ENCODE results near the gene PCCA.
"Not testable (repeated sequence)": the region's sequence is repeated elsewhere in the genome, so short reads cannot be mapped to it uniquely, and the experiment has no call there.

The PCCA gene

DNA sequence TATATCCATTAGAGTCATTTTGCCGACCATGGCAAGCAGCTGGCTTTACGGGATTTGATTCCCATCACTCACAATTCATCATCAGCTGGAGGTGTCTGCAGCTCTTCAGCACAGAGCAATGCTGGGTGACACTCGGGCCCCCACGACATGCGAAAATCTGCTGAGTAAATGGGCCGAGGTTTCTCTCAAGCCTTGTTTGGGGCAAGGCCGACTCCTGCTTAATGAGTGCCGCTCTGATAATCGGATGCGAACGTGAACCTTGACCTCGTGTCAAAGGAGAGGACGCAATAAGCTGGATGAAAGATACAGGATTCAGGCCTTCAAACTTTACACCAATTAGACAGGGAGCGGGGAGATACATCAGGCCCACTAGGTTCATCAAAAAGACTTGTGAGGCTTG lies 434.5 kb downstream of the PCCA start:
- no peak for DNase-seq (ENCODE audit: low read depth in 2 of 3, low spot score in 2 of 3)

DNA sequence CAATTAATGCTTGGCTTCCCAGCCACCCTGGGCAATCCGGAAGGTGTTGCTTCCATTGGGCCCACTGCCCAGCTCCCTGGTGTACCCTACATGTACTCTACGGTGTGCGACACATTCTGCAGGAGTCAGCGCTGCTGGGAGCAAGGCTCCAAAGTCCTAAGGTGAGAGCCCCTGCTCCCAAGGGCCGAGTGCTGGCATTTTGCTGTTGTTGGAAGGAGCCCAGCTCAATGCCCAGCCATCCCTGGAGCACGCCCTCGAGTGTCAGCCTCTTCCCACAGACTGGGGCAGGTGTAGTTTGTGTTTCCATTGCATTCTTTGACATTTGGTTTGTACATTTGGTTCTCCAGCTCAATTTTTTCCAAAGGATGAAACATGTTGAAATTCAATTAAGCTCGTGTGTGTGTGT lies 435.1 kb downstream of the PCCA start:
- DNase-seq (ENCODE audit: low read depth in 2 of 3, low spot score in 2 of 3) = no peak

DNA sequence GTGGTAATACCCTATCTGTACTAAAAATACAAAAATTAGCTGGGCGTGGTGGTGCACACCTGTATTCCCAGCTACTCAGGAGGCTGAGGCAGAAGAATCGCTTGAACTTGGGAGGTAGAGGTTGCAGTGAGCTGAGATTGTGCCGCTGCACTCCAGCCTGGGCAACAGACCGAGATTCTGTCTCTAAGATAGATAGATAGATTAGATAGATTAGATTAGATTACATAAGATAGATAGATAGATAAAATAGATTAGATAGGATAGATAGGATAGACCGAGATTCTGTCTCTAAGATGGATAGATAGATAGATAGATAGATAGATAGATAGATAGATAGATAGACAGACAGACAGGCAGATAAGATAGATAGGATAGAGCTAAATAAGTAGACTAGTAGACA lies 435.8 kb downstream of the PCCA start:
- not testable (repeated sequence) for DNase-seq (ENCODE audit: low read depth in 2 of 3, low spot score in 2 of 3)

DNA sequence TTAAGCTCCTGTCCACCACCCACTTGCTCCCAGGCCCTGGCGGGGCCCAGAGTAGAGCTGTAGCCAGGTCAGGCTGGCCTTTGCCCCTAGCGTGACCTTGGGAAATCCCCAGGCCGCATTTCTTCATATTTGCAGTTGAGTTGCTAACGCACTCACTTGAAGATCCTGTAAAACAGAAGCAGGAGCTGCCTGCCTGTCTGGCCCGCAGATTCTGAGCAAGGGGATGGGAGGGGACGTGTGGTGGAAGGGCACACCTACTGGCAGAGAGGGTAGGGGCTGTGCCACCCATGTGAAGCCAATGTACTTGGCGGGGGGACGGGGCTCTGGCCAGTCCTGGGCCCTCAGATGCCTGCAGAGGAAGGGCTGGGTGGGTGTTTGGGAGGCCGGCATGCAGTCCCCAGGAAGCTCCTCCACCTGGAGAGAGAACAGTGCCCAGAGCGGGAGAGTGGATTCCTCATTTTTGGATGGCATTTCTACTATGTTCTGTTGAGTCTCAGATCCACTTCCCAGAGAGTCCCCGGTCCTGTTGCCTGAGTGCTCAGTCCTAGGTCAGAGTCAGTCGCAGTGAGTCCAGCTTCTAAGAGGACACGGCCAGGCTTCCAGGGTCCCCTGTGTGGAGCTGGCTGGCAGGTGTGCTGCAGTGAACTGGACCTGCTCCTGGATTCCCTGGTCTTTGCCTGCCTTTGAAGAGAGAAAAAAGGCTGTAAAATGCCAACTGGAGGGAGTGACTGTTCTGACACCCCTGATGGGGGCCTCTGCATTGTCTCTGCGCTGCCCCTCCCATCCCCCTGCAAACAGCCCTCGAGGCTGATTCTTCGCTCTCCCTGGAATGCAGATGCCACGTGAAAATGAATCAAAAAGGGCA lies 436.8 kb downstream of the PCCA start:
- no peak for DNase-seq (ENCODE audit: low read depth in 2 of 3, low spot score in 2 of 3)

DNA sequence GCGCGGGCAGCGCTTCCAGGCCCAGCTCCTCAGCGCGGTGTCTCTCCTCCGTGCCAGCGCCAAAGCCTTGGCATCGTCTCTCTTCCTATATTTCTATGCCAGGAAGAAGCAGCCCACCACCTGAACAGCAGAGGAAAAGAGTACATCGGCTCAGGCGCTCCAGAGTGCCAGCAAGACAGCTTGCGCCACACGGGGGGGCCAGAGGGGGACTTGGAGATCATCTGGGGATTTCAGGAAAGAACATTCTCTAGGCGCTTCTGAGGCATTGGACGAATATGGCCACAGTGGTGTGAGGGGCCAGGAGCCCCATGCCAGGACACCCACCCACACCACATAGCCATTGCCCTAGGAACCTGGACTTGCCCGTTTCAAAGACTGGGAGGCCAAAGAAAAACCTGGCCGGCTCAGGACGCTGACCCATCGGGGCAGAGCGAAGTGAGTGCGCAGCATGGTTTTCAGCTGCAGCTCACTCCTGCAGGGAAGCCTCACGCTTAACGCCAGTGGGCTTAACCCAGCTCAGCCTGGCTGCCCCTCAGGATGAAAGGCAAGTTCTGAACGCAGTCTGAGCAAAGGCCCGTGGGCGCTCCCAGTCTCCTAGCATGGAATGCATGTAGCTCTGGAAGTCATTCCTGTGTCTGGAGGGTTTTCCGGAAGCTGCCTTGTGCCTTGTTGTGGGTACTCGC lies 437.6 kb downstream of the PCCA start:
- DNase-seq (ENCODE audit: low read depth in 2 of 3, low spot score in 2 of 3) = no peak

DNA sequence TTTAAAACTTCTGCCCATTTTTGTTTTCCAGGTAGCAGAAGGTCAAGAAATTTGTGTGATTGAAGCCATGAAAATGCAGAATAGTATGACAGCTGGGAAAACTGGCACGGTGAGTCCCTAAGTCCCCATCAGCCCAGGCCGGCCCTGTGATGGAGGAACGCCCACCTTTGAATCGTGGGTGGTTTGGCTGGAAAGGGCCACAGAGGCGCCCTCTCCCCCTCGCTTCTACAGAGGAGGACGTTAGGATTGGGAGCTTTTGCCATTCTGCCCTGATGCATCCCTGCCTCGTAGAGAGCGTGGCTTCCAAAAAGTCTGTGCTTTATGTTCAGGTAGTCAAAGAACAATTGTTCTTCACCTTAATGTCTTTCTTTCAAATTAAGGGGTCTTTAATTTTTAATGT lies 438.8 kb downstream of the PCCA start:
- DNase-seq (ENCODE audit: low read depth in 2 of 3, low spot score in 2 of 3) = no peak

DNA sequence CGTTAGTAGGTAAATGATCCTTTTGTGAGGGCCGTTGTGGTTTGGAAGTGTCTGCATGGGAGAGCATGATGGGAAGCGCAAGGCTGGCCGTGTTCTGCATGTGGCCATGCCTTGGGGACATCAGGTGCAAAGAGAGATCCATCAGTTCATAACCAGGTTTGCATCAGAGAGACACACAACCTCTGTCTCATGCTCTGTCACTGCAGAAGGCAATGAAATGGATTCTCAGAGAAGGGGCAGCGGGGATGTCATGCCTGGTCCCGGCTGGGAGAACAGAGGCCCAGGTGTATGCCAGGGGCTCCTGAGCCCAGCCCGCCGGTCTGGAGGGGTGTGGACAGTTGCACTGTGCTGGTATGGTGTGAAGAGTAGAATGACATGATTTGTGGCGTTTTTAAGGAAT lies 439.5 kb downstream of the PCCA start:
- DNase-seq (ENCODE audit: low read depth in 2 of 3, low spot score in 2 of 3) = no peak

DNA sequence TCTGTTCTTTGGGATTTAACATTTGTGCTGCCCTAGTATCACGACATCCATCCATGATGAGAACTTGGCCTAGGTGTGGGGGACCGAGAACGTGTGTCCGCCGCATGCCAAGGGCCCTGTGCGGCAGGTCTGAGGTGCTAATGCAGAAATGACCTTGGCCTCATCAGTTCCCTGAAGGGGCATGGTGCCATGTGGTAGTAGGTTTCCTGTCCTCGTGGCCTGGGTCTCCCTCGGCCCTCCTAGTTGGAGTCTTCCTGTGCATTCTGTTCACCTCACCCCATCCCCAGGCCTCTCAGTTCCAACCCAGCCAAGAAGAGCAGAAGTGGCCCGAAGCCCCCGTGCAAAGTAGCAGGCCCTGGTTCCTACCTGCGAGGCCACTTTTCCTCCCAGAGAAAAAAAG lies 439.9 kb downstream of the PCCA start:
- DNase-seq (ENCODE audit: low read depth in 2 of 3, low spot score in 2 of 3) = no peak

DNA sequence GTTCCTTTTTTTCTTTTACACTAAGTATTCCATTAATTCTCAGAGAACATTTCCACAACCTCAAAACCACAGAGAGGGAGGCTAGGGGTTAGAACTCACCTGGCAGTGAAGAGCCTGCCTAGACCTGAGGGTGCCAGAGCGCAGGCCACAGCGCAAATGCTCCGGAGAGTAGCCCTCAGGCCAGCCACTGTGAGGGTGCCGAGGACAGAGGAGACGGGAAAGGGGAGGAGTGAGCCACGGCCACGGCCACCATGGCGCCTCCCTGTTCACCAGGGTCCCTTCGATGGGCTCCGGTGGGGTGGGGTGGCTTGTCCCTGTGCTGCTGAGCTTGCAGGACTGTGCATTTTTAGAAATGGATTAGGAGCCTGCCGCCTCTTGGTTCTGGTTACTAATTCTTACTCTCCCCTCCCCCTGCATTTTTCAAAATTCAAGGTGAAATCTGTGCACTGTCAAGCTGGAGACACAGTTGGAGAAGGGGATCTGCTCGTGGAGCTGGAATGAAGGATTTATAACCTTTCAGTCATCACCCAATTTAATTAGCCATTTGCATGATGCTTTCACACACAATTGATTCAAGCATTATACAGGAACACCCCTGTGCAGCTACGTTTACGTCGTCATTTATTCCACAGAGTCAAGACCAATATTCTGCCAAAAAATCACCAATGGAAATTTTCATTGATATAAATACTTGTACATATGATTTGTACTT lies 440.9 kb downstream of the PCCA start:
- no peak for DNase-seq (ENCODE audit: low read depth in 2 of 3, low spot score in 2 of 3)

DNA sequence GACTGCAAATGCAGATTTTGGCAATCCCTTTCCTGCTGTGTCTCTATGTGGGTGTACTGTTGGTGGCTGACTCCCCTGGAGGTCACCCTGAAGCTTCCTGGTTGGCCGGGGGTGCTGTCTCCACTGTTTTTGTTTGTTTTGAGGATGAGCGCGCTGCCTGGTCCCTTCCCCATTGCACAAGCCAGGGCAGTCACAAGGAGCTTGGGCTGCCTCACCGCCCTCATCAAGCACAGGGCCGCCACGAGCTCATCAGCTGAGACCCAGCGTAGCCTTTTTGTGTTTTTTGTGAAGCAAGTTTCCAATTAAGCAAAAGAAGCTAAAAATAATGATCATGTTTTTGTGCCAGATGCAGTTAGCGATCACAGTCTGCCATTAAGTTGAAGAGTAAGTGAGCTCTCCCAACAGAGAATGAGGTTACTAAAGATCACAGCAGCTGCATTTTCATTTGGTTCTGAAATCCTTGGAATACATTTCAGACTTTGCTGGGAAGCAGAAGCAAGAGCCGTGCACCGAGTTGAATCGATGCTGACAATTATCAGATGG lies 441.8 kb downstream of the PCCA start:
- DNase-seq (ENCODE audit: low read depth in 2 of 3, low spot score in 2 of 3) = no peak

DNA sequence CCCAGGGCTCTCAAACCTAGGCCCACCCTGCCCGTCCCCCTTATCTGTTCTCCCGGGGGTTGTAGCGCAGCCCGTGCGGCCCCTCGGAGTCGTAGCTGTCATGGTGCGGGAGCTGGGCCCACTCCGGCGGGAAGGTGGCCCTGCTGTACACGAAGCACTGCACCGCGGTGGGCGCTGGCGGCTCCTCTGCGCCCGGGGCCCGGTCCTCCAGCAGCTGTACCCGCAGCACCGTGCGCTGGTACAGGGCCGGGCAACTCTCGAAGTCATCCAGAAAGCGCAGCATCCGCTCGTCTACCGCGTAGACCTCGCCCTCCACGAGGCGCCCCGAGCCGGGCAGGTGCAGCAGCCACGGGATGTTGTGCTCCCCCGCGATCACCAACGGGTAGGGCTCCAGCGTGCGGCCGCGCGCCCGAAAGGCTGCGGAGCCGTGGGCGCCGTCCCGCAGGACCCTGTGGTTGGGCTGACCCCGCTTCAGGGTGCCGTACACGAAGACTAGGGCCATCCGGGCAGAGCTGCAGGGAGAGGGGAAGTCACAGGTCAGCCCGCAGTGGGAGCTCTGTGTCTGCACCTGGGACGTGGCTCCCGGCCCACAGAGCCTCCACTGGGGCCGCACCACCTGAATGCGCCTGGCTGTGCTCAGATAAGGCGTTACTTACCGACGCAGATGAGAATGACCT lies 443.3 kb downstream of the PCCA start:
- no peak for DNase-seq (ENCODE audit: low read depth in 2 of 3, low spot score in 2 of 3)

DNA sequence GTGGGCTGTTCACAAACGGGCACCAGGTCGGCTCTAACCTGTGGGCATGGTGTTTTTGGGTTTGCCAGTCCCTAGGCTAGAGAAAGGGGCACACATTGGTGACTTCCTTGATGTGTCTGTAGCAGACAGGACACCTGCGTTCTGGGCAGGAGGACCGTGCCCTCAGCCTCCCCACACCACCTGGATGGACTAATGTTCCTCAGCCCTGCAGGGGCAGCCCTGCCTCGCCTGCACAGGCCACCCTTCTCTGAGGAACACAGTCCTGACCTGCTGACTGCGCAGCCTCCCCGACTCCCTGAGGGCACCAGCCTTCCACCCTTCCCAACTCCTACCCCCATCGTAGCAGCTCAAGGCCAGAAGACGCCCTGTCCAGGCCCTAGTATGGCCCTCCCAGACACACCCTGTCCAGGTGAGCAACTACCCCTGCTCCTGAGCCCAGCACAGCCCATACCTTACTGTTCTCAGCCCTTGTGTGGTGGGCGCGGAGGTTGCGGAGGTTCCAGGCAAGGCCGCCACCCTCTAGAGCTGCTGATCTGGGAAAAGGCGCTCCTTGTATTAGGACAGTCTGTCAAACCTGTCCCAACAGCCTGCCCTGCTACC lies 444.0 kb downstream of the PCCA start:
- DNase-seq (ENCODE audit: low read depth in 2 of 3, low spot score in 2 of 3) = no peak

DNA sequence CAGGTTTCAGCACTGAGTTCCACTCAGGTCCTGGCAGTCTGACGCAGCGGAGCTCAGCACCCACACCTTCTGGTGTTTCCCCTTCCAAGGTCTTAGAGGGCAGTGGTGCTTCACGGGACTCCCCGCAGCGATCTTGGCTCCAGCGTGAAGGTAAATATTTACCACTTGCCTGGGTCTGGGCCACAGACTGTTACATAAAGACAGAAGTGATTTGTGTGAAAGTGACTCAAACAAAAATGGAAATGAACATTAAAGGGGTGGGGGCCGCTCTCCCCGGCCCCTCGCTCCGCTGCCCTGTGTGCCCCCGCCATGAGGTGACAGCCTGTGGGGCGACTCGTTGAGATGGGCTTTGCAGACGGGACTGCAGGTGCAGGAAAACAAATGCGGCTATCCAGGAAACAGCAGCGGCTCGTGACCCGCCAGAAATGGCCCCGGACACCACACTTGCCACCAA lies 444.7 kb downstream of the PCCA start:
- no peak for DNase-seq (ENCODE audit: low read depth in 2 of 3, low spot score in 2 of 3)

DNA sequence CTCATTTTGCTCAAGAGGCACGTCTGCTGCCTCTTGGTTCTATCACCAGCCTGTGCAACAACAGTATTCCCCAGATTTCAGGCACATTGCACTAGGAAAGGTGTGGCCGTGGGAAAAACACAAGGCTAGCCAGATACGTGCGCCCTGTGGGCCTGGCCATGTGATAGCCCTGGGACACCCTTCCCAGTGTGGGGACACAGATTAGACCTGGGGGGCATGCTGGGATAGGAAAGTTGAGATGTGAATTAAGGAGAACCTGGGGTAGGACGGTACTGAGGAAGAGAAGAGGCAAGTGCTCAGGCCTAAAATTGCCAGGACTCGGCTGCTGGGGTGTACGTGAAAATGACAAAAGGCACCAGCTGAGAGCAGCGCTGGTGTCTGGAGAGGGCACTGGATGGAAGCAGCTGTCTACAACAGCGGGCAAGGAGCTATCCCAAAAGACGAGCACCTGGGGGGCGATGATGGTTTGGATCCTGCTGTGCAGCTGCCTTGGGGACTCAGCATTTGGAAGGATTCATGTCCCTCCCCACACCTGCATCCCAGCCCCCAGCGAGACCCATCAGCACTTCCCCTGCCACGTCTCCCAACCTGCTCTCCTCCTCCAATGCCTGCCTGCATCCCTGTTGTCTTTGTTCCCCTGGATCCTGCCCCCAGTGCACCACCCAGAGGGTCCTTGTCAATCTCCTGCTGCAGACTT lies 445.4 kb downstream of the PCCA start:
- no peak for DNase-seq (ENCODE audit: low read depth in 2 of 3, low spot score in 2 of 3)

DNA sequence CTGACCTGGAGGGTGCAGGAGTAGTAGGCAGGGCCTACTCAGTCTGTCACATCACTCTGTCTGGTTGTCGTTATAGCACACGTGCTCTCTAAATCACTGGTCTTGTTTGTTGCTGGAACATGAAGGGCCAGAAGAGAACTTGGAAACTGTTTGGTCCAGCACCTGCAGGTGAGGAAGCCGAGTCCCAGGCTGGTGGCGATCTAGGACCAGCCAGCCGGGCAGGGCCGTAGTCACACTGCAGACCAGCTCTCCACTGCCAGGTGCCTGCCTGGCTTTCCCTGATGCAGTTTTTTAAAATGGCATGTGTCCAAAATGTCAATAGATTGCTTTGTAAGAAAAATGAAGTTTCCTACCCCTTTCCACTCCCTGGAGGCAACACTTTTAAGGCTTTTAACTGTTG lies 446.0 kb downstream of the PCCA start:
- DNase-seq (ENCODE audit: low read depth in 2 of 3, low spot score in 2 of 3) = no peak

DNA sequence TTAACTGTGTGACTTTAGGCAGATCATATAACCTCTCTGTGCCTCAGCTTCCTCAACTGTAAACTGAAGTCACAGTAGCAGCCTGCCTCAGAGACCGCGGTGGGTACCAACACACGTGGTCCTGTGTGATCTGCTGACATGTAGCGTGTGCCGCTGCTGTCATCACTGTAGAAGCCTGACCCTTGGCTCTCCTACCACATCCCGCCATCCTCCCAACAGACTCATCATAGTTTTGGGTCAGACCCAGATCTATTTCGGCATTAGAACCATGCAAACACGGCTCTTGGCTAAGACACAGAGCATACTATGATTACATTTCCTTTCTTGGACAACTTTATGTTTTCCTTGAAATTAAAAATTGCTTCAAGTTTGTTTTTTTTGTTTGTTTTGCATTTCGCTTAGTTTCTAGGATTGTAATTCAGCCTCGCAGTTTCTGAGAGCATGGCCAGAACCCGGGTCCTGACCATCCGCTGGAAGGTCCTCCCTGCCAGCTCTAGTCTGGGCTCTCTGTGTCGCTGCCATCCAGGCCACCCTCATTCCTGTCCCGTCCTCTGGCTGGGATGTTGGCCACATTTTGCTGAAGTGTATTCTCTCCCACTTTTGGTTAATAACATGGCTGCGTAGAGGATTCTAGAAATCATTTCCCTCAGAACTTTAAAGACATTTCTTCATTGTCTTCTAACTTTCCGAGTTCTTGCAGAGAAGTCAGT lies 446.7 kb downstream of the PCCA start:
- no peak for DNase-seq (ENCODE audit: low read depth in 2 of 3, low spot score in 2 of 3)

DNA sequence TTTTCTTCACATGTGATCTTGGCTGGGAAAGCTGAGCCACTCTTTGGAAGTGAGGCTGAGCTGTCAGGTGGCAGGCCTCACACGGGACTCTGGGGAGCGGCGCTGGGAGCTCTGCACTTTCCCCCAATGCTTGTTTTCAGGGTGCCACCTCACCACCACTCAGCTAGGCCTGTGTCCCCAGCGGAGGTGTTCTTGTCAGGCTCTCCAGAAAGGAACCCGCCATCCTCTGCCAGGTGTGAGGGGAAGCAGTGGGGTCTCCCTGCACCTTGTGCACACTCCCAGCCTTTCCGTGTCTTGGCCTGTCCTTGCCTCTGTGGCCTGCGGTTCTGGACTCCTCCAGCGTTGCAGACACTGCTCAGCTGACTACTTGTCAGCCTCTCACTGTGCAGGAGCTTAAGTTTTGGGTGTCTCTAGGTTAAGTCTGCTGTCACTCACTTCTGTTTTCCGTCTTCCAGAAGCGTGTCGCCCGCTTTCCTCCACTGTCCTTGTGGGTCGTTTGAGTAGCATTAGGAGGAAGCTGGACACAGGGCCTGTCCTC lies 447.8 kb downstream of the PCCA start:
- DNase-seq (ENCODE audit: low read depth in 2 of 3, low spot score in 2 of 3) = no peak

DNA sequence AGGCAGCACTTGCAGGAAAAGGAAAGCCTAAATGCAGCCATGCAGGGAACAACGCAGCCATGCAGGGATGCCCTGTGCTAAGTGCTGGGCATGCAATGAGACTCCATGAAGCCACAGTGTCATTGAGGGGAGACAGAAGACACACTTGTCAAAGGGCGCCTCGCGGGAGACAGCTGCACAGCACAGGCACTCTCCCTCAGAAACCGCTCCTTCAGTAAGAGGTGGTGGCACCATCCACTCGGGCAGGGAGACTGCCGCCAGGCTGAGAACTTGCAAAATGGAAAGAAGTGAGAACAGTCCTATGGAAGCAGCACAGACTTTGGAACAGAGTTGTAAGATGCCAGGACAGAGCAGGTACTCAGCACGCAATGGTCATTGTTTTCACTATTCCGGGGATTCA lies 448.6 kb downstream of the PCCA start:
- DNase-seq (ENCODE audit: low read depth in 2 of 3, low spot score in 2 of 3) = no peak

DNA sequence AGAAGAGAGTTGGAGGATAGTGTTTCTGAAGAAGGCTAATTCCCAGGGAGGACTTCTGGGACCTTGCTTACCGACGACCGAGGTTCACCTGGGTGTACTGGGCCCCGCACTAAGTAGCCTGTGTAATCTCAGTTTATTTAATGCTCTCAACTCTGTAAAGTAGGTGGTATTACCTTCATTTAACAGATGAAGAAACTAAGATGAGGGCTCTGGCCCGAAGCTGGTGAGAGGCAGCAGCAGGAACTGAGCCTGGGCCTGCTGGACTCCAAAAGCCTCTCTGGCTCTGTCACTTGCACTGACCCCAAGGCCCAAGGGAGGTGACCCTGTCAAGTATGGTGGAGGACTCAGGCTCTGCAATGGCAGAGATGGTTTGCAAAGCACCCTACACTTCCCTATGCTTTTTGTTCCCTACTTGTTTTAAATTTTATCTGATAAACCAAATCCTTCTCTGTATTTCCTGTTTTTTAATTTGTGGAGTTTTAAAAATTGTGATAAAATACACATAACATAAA lies 449.1 kb downstream of the PCCA start:
- DNase-seq (ENCODE audit: low read depth in 2 of 3, low spot score in 2 of 3) = no peak

Data from activated CD8-positive, alpha-beta memory T cell treated with anti-CD3 and anti-CD28 coated beads for 48 hours (primary cell).